ENCODE measurements around the gene RPIA.

DNA sequence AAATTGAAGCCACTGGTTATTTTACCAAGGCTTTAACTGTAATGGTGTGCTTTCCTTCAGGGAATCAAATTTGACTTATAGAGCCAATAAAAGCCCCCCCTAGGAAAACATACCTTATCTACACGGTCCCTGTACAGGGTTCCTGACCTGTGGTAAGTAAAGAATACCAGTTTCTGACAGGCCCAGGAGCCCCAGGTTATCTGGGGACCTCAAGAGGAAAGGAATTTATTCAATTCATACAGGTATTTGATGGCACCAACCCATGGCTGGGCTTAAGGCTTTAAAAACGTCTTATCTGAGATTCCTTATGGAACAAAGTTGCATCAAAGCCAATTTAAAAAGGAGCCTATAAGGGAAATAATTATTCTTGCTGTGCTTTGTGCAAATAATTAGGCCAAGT is 7.0 kb upstream of the RPIA start:
- TF ChIP-seq CTCF (IDR thresholded peaks at IDR 0.05; ENCODE audit: low read length) (no peak), EZH2phosphoT487 (IDR thresholded peaks at IDR 0.05; ENCODE audit: low read length) (no peak)

Measured in MM.1S (cell line).